ENCODE results near the gene TRAPPC1. TPM values are rescaled to one million over a fixed set of nuclear protein-coding genes. Genes with fewer than 3 reads are reported as not detected.

The TRAPPC1 gene
- total RNA-seq (ENCODE audit: low replicate concordance) = 57.1 and 61.6 TPM in 2 replicates

GRCh38 chr17:7931709-7932482 lies at the start of gene TRAPPC1, which contains the start of gene CNTROB:
TSS of gene TRAPPC1 (minus strand) at chr17:7931946. CDS start at chr17:7931829, 117 bp downstream.
TSS of gene CNTROB (plus strand) at chr17:7932206. CDS start at chr17:7933080, 874 bp downstream.

GRCh38 chr17:7929158-7930023 lies 2.4 kb downstream of the TRAPPC1 start, which contains the start of gene KCNAB3:
TSS of gene KCNAB3 (minus strand) at chr17:7929856. CDS start at chr17:7929435, 421 bp downstream.

GRCh38 chr17:7915611-7916384 lies 15.9 kb downstream of the TRAPPC1 start, which contains the start of gene RNF227:
TSS of gene RNF227 (minus strand) at chr17:7916289. CDS start at chr17:7916195, 94 bp downstream.

GRCh38 chr17:7888184-7888920 lies 43.4 kb downstream of the TRAPPC1 start, which contains the start of gene CHD3:
TSS of gene CHD3 (plus strand) at chr17:7888789. CDS start at chr17:7889001, 212 bp downstream.

Other genes with a start within 250 kb of the TRAPPC1 start
- gene TP53, start 244.5 kb downstream of the TRAPPC1 start, total RNA-seq (ENCODE audit: low replicate concordance) = 14.3 and 23.0 TPM in 2 replicates
- gene WRAP53, start 243.5 kb downstream of the TRAPPC1 start, total RNA-seq (ENCODE audit: low replicate concordance) = 2.6 and 4.6 TPM in 2 replicates
- gene EFNB3, start 226.7 kb downstream of the TRAPPC1 start, total RNA-seq (ENCODE audit: low replicate concordance) = 0.47 and 1.4 TPM in 2 replicates
- 0.15 and 0.35 TPM in 2 replicates for gene DNAH2, start 214.2 kb downstream of the TRAPPC1 start, total RNA-seq (ENCODE audit: low replicate concordance)
- gene KDM6B, start 97.7 kb downstream of the TRAPPC1 start, total RNA-seq (ENCODE audit: low replicate concordance) = 3.8 and 4.0 TPM in 2 replicates
- 0.23 TPM in 2 replicates for gene TMEM88, start 76.9 kb downstream of the TRAPPC1 start, total RNA-seq (ENCODE audit: low replicate concordance)
- 145 and 157 TPM in 2 replicates for gene NAA38, start 74.4 kb downstream of the TRAPPC1 start, total RNA-seq (ENCODE audit: low replicate concordance)
- 7.5 and 8.3 TPM in 2 replicates for gene CYB5D1, start 73.9 kb downstream of the TRAPPC1 start, total RNA-seq (ENCODE audit: low replicate concordance)
- gene CHD3, start 43.2 kb downstream of the TRAPPC1 start, total RNA-seq (ENCODE audit: low replicate concordance) = 179 and 468 TPM in 2 replicates
- 0.98 and 1.1 TPM in 2 replicates for gene RNF227, start 15.7 kb downstream of the TRAPPC1 start, total RNA-seq (ENCODE audit: low replicate concordance)
- gene KCNAB3, start 2.1 kb downstream of the TRAPPC1 start, total RNA-seq (ENCODE audit: low replicate concordance) = 0.15 TPM in 1 of 2 replicates, not detected in the other
- gene CNTROB, start 260 bp upstream of the TRAPPC1 start, total RNA-seq (ENCODE audit: low replicate concordance) = 16.1 and 18.1 TPM in 2 replicates
- gene GUCY2D, start 70.7 kb upstream of the TRAPPC1 start, total RNA-seq (ENCODE audit: low replicate concordance) = not detected in 2 replicates
- gene ALOX15B, start 107.1 kb upstream of the TRAPPC1 start, total RNA-seq (ENCODE audit: low replicate concordance) = 0.12 TPM in 1 of 2 replicates, not detected in the other
- not detected in 2 replicates for gene ALOX12B, start 155.8 kb upstream of the TRAPPC1 start, total RNA-seq (ENCODE audit: low replicate concordance)
- not detected in 2 replicates for gene ALOXE3, start 186.6 kb upstream of the TRAPPC1 start, total RNA-seq (ENCODE audit: low replicate concordance)
- gene HES7, start 192.2 kb upstream of the TRAPPC1 start, total RNA-seq (ENCODE audit: low replicate concordance) = not detected in 2 replicates
- gene PER1, start 220.5 kb upstream of the TRAPPC1 start, total RNA-seq (ENCODE audit: low replicate concordance) = 2.5 and 4.8 TPM in 2 replicates
- 1.9 and 4.6 TPM in 2 replicates for gene VAMP2, start 231.0 kb upstream of the TRAPPC1 start, total RNA-seq (ENCODE audit: low replicate concordance)
- 19.0 and 38.0 TPM in 2 replicates for gene TMEM107, start 244.4 kb upstream of the TRAPPC1 start, total RNA-seq (ENCODE audit: low replicate concordance)